ENCODE results near the gene MAK. TPM values are rescaled to one million over a fixed set of nuclear protein-coding genes. Genes with fewer than 3 reads are reported as not detected.
"Not testable (repeated sequence)": the region's sequence is repeated elsewhere in the genome, so short reads cannot be mapped to it uniquely, and the experiment has no call there.

Gene MAK
- total RNA-seq, 2 donors from 2014 or later, result 0.48 to 0.90 TPM

DNA sequence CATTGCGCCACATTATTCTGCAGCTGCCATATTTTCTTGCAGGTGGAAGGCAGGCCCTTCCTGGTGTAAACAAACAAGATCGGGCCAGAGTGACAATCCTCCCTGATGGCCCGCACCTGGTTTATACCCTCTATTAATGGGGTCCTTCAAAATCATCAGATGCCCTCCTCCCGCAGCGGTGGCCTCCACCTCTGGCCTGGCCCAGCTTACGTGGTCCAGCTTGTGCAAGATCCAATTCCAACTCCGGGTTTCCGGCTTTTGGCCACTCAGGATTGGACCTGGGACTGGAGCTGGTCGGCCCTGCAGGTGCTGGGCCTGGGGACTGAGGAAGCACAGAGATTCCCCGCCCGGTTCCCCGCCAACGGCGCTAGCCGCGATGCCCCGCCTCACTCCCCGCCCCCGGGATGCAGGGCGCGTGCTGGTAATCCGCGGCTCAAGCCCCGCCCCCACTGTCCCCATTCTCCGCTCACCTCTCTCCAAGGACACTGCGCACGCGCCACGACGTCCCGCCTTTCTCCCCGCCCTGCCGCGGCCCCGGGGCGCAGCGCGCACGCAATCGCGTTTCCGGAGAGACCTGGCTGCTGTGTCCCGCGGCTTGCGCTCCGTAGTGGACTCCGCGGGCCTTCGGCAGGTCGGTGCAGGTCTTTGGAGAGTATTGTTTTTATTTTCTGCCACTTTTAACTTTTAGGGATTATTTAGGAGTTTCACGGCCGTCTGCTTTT, 90.9 kb downstream of the MAK start, which contains the start of gene TMEM14B:
TMEM14B (plus strand) TSS at position 555 of the 722 bp plus-strand sequence. CDS start 1,441 bp downstream, outside the sequence.
- no peaks in the 10 kb centered on the region for H3K27me3 Mint-ChIP-seq (ENCODE audit: low read depth)
- DNase-seq, result peak; percentile 100
- peaks cover 50% of the 10 kb centered on the region for H3K4me1 Mint-ChIP-seq (ENCODE audit: low read depth)
- H3K9me3 Mint-ChIP-seq, result no peaks in the 10 kb centered on the region
- peaks cover 2 to 6% of the 10 kb centered on the region in 2 donors for H3K36me3 Mint-ChIP-seq (ENCODE audit: insufficient read depth in 2 of 2)
- H3K4me3 Mint-ChIP-seq, result peak within 1 kb of the TSS; percentile 83 to 97
- peak within 1 kb of the TSS; percentile 93 for H3K27ac Mint-ChIP-seq
- ATAC-seq (replicated peaks in 1 of 2), result peak; percentile 97

DNA sequence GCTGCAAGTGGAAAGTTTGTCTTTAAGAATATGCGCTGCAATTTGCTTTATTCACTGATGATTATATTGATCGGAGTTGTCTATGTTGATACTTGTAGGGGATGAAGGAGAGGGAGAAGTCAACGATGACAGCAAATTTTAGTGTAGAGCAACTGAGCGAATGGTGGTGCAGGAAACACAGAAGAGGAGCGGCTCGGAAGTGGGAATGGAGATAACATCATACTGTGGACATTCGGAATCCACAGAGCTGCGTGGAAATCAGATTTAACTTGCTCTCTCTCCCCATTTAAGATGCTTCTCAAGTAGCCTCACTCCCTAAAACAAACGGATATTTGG, 91.5 kb downstream of the MAK start:
- ATAC-seq (replicated peaks in 1 of 2) (no peak), DNase-seq (no peak)
- Mint-ChIP-seq H3K4me3 (peak overlapping the region; percentile 83 to 97), H3K27me3 (ENCODE audit: low read depth) (no peaks in the 10 kb centered on the region), H3K9me3 (no peaks in the 10 kb centered on the region), H3K4me1 (ENCODE audit: low read depth) (peaks cover 50% of the 10 kb centered on the region), H3K36me3 (ENCODE audit: insufficient read depth in 2 of 2) (peaks cover 2 to 6% of the 10 kb centered on the region in 2 donors), H3K27ac (peak overlapping the region; percentile 93)

DNA sequence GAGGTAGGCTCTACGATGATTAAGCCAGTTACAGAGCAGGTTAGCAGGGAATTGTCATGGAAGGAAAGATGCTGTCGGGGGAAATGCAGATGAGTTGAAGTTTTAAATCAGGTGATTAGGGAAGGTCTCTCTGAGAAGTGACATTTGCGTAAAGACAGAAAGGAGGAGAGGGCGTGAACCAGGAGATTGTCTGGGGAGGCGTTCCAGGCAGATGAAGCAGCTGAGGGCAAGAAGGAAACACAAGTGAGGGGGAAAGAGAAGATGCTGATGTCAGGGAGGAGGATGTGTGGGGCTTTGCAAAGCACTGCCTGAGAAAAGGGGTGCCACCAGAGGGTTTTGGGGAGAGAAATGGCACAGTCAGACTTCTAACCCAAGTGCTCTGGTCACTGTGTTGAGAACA, 93.2 kb downstream of the MAK start:
- peaks cover 36% of the 10 kb centered on the region for H3K4me1 Mint-ChIP-seq (ENCODE audit: low read depth)

DNA sequence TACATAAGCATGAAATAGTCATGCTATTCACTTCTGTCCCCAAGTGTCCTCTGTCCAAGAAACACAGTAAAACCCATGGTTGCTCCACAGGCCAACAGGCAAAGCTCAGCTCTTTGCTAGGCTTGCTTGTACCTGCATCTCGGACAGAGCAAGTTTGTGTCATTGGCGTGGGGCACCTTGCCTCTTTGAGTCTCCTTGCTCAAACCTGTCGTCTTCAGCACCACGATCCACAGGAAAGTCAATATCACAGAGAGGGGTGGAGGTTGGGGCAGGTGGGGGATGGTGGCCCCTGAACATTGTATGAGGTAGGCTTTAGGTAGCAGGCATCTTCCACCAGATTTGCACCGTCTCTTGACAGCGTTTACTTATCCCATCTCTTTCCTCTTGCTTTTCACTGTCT, 94.8 kb downstream of the MAK start:
- H3K9me3 Mint-ChIP-seq, result no peaks in the 10 kb centered on the region
- DNase-seq, result no peak
- ATAC-seq (replicated peaks in 1 of 2), result no peak
- H3K36me3 Mint-ChIP-seq (ENCODE audit: insufficient read depth in 2 of 2), result peaks cover 0 to 2% of the 10 kb centered on the region in 2 donors
- H3K4me3 Mint-ChIP-seq, result no peak overlapping the region
- peaks cover 20% of the 10 kb centered on the region for H3K4me1 Mint-ChIP-seq (ENCODE audit: low read depth)
- H3K27me3 Mint-ChIP-seq (ENCODE audit: low read depth), result no peaks in the 10 kb centered on the region
- H3K27ac Mint-ChIP-seq, result no peak overlapping the region

More for the DNA sequence above, 93.2 kb downstream of the MAK start:
- no peaks in the 10 kb centered on the region for H3K9me3 Mint-ChIP-seq
- H3K36me3 Mint-ChIP-seq (ENCODE audit: insufficient read depth in 2 of 2), result peaks cover 0 to 2% of the 10 kb centered on the region in 2 donors
- H3K27me3 Mint-ChIP-seq (ENCODE audit: low read depth), result no peaks in the 10 kb centered on the region
- no peak overlapping the region for H3K4me3 Mint-ChIP-seq
- ATAC-seq (replicated peaks in 1 of 2) (no peak), DNase-seq (no peak)
- H3K27ac Mint-ChIP-seq, result no peak overlapping the region

DNA sequence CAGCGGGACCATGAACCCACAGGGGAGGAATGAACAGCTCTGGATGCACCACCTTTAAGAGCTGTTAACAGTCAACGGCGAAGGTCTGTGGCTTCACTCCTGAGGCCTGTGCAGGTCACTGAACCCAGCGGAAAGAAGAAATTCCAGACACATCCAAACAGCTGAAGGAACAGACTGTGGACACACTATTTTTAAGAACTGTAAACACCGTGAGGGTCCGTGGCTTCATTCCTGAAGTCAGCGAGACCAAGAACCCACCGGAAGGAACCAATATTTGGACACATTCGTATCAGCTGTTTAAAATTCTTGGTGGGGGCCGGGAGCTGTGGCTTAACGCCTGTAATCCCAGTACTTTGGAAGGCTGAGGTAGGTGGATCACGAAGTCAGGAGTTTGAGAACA, 96.1 kb downstream of the MAK start:
- DNase-seq (no peak), ATAC-seq (replicated peaks in 1 of 2) (no peak)
- Mint-ChIP-seq H3K27me3 (ENCODE audit: low read depth) (no peaks in the 10 kb centered on the region), H3K4me3 (no peak overlapping the region), H3K4me1 (ENCODE audit: low read depth) (peaks cover 17% of the 10 kb centered on the region), H3K27ac (no peak overlapping the region), H3K36me3 (ENCODE audit: insufficient read depth in 2 of 2) (peaks cover 0 to 2% of the 10 kb centered on the region in 2 donors), H3K9me3 (no peaks in the 10 kb centered on the region)

DNA sequence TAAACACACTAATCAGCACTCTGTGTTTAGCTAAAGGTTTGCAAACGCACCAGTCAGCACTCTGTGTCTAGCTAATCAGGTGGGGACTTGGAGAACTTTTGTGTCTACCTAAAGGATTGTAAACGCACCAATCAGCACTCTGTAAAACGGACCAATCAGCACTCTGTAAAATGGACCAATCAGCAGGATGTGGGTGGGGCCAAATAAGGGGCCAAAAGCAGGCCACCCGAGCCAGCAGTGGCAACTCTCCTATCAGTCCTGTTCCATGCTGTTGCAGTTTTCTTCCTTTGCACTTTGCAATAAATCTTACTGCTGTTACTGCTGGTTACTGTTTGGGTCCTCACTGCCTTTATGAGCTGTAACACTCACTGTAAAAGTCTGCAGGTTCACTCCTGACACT, 96.7 kb downstream of the MAK start:
- H3K27me3 Mint-ChIP-seq (ENCODE audit: low read depth); H3K27ac Mint-ChIP-seq; DNase-seq; H3K9me3 Mint-ChIP-seq; H3K36me3 Mint-ChIP-seq (ENCODE audit: insufficient read depth in 2 of 2); ATAC-seq (replicated peaks in 1 of 2); H3K4me3 Mint-ChIP-seq: not testable (repeated sequence)
- peaks cover 11% of the 10 kb centered on the region for H3K4me1 Mint-ChIP-seq (ENCODE audit: low read depth)

DNA sequence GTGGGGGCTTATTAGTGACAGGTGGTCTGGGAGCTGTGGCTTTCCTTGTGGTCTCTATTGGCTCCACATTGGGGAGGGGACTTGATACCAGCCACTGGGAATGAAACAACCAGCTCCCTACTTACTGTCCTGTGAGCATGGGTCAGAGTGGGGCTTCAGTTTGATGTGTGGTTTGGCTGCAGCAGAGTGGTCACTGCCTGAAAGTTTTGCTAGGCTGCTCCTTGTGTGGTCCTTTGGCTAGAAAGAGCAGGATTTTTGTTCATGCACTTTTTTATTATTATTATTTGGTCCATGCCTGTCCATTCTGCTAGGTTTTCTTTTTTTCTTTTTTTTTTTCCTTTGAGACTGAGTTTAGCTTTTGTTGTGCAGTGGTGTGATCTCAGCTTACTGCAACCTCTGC, 98.3 kb downstream of the MAK start:
- Mint-ChIP-seq H3K27ac (no peak overlapping the region), H3K4me3 (no peak overlapping the region)

DNA sequence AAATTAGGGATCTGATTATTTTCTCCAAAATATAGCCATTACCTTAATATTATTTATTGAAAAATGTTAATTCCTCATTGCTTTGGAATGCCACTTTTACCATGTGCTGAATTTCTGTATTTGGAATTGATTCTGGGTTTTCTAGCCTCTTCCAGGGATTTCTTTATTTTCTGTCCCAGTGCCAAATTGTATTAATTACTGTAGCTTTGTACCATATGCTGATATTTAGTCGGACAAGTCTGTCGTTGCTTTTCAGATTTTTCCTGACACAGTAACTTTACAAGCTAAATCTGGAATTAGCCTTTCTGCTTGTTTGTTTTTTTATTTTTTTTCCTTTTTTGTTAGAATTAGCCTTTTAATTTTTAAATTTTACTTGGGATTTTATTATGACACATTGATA, 101.6 kb downstream of the MAK start:
- H3K9me3 Mint-ChIP-seq, result no peaks in the 10 kb centered on the region

More for the DNA sequence above, 98.3 kb downstream of the MAK start:
- Mint-ChIP-seq H3K9me3 (no peaks in the 10 kb centered on the region), H3K27me3 (ENCODE audit: low read depth) (no peaks in the 10 kb centered on the region), H3K4me1 (ENCODE audit: low read depth) (no peaks in the 10 kb centered on the region), H3K36me3 (ENCODE audit: insufficient read depth in 2 of 2) (no peaks in the 10 kb centered on the region)
- DNase-seq (no peak), ATAC-seq (replicated peaks in 1 of 2) (no peak)

DNA sequence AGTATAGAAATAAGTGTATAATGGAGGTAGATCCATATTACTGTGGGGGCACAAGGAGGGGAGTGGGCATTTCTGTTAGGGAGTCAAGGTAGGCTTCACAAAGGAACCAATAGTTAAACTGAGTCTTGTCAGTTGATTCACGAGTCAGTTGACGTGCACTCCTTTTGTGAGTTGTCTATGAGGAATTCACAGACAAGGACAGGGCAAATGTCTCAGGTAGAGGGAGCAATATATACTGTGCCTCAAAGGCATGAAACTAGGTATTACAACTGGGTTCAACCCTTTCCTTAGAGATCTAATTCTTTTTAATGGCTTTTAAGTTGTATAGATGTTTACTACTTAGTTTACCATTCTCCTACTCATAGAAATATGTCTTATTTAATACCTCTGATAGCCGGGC, 104.5 kb downstream of the MAK start:
- Mint-ChIP-seq H3K4me1 (ENCODE audit: low read depth) (no peaks in the 10 kb centered on the region), H3K27me3 (ENCODE audit: low read depth) (no peaks in the 10 kb centered on the region), H3K4me3 (no peak overlapping the region), H3K27ac (no peak overlapping the region), H3K36me3 (ENCODE audit: insufficient read depth in 2 of 2) (peaks cover 0 to 5% of the 10 kb centered on the region in 2 donors), H3K9me3 (no peaks in the 10 kb centered on the region)
- ATAC-seq (replicated peaks in 1 of 2), result no peak
- no peak for DNase-seq

More for the DNA sequence above, 101.6 kb downstream of the MAK start:
- Mint-ChIP-seq H3K4me1 (ENCODE audit: low read depth) (no peaks in the 10 kb centered on the region), H3K4me3 (no peak overlapping the region), H3K27ac (no peak overlapping the region), H3K27me3 (ENCODE audit: low read depth) (no peaks in the 10 kb centered on the region), H3K36me3 (ENCODE audit: insufficient read depth in 2 of 2) (no peaks in the 10 kb centered on the region)
- no peak for ATAC-seq (replicated peaks in 1 of 2)
- no peak for DNase-seq

DNA sequence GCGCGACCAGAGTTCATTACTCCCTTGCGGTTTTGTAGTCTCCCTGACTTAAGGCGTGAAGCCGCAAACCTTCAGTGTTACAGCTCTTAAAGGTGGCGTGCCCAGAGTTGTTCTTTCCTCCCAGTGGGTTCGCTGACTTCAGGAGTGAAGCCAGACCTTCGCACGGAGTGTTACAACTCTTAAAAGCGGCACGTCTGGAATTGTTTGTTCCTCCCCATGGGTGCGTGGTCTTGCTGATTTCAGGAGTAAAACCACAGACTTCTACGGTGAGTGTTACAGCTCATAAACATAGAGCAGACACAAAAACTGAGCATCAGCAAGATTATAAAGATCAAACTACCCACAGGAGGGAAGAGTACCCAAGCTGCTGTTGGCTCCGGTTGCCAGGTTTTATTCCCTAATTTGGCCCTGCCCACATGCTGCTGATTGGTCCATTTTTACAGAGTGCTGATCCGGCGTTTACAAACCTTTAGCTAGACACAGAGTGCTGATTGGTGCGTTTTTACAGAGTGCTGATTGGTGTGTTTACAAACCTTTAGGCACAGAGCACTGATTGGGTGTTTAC, 105.1 kb downstream of the MAK start:
- Mint-ChIP-seq H3K4me3 (no peak overlapping the region), H3K36me3 (ENCODE audit: insufficient read depth in 2 of 2) (peaks cover under 1 to 5% of the 10 kb centered on the region in 2 donors), H3K4me1 (ENCODE audit: low read depth) (no peaks in the 10 kb centered on the region), H3K27ac (no peak overlapping the region), H3K27me3 (ENCODE audit: low read depth) (no peaks in the 10 kb centered on the region), H3K9me3 (no peaks in the 10 kb centered on the region)
- DNase-seq (no peak), ATAC-seq (replicated peaks in 1 of 2) (peak in 1 of 2 donors; percentile 33)

DNA sequence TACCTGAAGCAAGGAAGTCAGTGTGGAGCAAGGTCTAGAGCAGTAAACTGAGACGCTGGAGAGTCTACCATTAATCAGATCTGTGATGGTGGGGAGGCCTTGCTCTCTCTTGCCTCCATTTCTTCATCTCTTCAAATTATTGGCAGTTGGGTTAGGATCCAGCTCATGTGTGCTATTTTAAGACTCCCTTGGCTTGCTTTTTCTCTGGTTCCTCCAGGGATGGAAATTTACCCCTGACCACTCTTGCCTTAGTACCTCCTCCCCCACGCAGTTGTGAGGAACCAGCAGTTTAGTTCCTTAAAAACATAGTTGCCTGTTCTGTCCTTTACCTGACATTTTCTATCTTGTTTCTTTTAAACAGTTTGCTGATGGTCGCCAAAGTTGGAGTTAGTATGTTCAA, 108.1 kb downstream of the MAK start:
- no peak for ATAC-seq (replicated peaks in 1 of 2)
- DNase-seq, result no peak
- H3K9me3 Mint-ChIP-seq, result no peaks in the 10 kb centered on the region
- peaks cover 12% of the 10 kb centered on the region for H3K4me1 Mint-ChIP-seq (ENCODE audit: low read depth)
- H3K27me3 Mint-ChIP-seq (ENCODE audit: low read depth), result no peaks in the 10 kb centered on the region
- H3K36me3 Mint-ChIP-seq (ENCODE audit: insufficient read depth in 2 of 2), result peaks cover 3 to 17% of the 10 kb centered on the region in 2 donors
- H3K27ac Mint-ChIP-seq, result no peak overlapping the region
- H3K4me3 Mint-ChIP-seq, result no peak overlapping the region

DNA sequence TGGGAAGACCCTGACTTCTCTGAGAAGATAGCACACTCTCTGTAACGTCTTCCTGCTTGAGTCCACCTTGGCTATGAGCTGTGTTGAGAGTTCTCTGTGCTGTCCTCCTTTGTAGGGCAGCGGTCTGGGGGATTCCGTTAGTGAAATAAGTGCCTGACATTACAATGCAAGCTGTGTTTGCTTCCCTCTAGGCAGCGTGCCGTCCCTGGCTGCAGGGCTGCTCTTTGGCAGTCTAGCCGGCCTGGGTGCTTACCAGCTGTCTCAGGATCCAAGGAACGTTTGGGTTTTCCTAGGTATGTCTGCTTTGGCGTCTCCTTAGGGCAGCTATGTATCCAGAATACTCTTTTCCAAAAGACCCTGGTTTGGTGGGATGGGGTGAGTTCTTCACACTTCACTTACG, 112.6 kb downstream of the MAK start:
- no peak overlapping the region for H3K4me3 Mint-ChIP-seq
- no peaks in the 10 kb centered on the region for H3K27me3 Mint-ChIP-seq (ENCODE audit: low read depth)
- no peak for ATAC-seq (replicated peaks in 1 of 2)
- no peaks in the 10 kb centered on the region for H3K9me3 Mint-ChIP-seq
- no peak overlapping the region for H3K27ac Mint-ChIP-seq
- peaks cover 3 to 17% of the 10 kb centered on the region in 2 donors for H3K36me3 Mint-ChIP-seq (ENCODE audit: insufficient read depth in 2 of 2)
- H3K4me1 Mint-ChIP-seq (ENCODE audit: low read depth), result peaks cover 44% of the 10 kb centered on the region
- no peak for DNase-seq

DNA sequence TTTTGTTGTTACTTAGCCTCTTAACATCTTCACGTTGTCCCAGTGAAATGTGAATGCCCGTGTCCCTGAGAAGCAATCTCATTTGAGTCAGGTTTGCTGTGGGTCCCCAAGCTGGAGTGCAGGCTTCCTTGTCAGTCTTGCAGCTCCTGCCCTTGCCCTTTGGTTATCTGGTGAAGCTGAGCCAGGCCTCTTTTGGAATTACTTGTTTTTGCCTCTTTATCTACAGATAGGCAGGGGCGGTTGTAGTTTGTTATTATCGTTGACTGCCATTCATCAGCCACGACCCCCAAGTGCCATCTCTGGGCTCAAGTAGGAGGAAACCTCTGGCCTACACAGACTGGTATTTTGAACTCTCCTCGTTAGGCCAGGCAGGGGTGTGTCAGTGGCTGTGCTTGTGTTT, 113.3 kb downstream of the MAK start:
- no peaks in the 10 kb centered on the region for H3K27me3 Mint-ChIP-seq (ENCODE audit: low read depth)
- no peak for DNase-seq
- H3K27ac Mint-ChIP-seq, result no peak overlapping the region
- H3K36me3 Mint-ChIP-seq (ENCODE audit: insufficient read depth in 2 of 2), result peaks cover 3 to 12% of the 10 kb centered on the region in 2 donors
- ATAC-seq (replicated peaks in 1 of 2), result no peak
- no peaks in the 10 kb centered on the region for H3K9me3 Mint-ChIP-seq
- H3K4me3 Mint-ChIP-seq, result peak overlapping the region in 1 of 2 donors; percentile 46
- H3K4me1 Mint-ChIP-seq (ENCODE audit: low read depth), result peaks cover 44% of the 10 kb centered on the region

DNA sequence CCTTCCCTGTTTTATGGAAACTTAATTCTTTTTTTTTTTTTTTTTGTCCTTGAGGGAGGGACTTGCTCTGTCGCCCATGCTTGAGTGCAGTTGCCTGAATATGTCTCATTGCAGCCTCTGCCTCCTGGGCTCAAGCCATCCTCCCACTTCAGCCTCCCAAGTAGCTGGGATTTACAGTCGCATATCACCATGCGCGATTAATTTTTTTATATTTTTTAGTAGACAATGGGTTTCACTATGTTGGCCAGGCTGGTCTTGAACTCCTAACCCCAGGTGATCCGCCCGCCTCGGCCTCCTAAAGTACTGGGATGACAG, 114.8 kb downstream of the MAK start:
- peaks cover 3 to 5% of the 10 kb centered on the region in 2 donors for H3K9me3 Mint-ChIP-seq
- peak overlapping the region; percentile 96 for H3K27ac Mint-ChIP-seq
- DNase-seq (no peak), ATAC-seq (replicated peaks in 1 of 2) (no peak)
- H3K4me1 Mint-ChIP-seq (ENCODE audit: low read depth), result peaks cover 44% of the 10 kb centered on the region
- H3K27me3 Mint-ChIP-seq (ENCODE audit: low read depth), result no peaks in the 10 kb centered on the region
- peak overlapping the region; percentile 94 to 96 for H3K4me3 Mint-ChIP-seq
- H3K36me3 Mint-ChIP-seq (ENCODE audit: insufficient read depth in 2 of 2), result peaks cover 5 to 16% of the 10 kb centered on the region in 2 donors
